MM.1S (cell line): ENCODE data around the gene APOOL.
"Not testable (repeated sequence)": the region's sequence is repeated elsewhere in the genome, so short reads cannot be mapped to it uniquely, and the experiment has no call there.

Source experiments
- DNase-seq: peaks from one replicate; pipeline ENCODE4 v3.0.0-alpha.2; 2015
- H2AFZ ChIP-seq: fragments of 300-600 bp; sonication (generic); 2 replicates; pipeline ENCODE4 v1.6.0; 2016; ENCODE audit warnings: antibody characterized with exemption, low read length
- H3F3A ChIP-seq: fragments of 300-600 bp; sonication (generic); 2 replicates; pipeline ENCODE4 v1.6.1; 2016; ENCODE audit warnings: mild to moderate bottlenecking, antibody characterized with exemption, low read length, moderate library complexity, mixed read lengths; ENCODE audit not compliant: insufficient read depth
- H3K27ac ChIP-seq: fragments of 300-600 bp; sonication (generic); 2 replicates; pipeline ENCODE4 v1.5.1; 2016; ENCODE audit warnings: mild to moderate bottlenecking, low read length
- H3K27me3 ChIP-seq: fragments of 300-600 bp; sonication (generic); replicated peaks from 2 replicates; pipeline ENCODE4 v1.6.0; 2016; ENCODE audit warnings: low read length; ENCODE audit not compliant: insufficient read depth
- H3K36me3 ChIP-seq: fragments of 300-600 bp; sonication (generic); replicated peaks from 2 replicates; pipeline ENCODE4 v1.6.1; 2016; ENCODE audit warnings: mild to moderate bottlenecking, low read length, mixed read lengths; ENCODE audit not compliant: insufficient read depth
- H3K4me1 ChIP-seq: fragments of 300-600 bp; sonication (generic); 2 replicates; pipeline ENCODE4 v1.6.1; 2016; ENCODE audit warnings: low read length, mixed read lengths
- H3K4me2 ChIP-seq: fragments of 300-600 bp; sonication (generic); 2 replicates; pipeline ENCODE4 v1.6.0; 2016; ENCODE audit warnings: low read depth, low read length
- H3K4me3 ChIP-seq: fragments of 300-600 bp; sonication (generic); 2 replicates; pipeline ENCODE4 v1.5.1; 2016; ENCODE audit warnings: low read length, mixed read lengths
- H3K79me2 ChIP-seq: fragments of 300-600 bp; sonication (generic); 2 replicates; pipeline ENCODE4 v1.6.1; 2016; ENCODE audit warnings: mixed run types, low read length, mixed read lengths
- H3K9ac ChIP-seq: fragments of 300-600 bp; sonication (generic); 2 replicates; pipeline ENCODE4 v1.6.1; 2016; ENCODE audit warnings: low read length, mixed read lengths
- H3K9me2 ChIP-seq: fragments of 300-600 bp; sonication (generic); replicated peaks from 2 replicates; pipeline ENCODE4 v1.6.1; 2016; ENCODE audit warnings: mild to moderate bottlenecking, low read length, mixed read lengths; ENCODE audit not compliant: insufficient read depth
- H3K9me3 ChIP-seq: fragments of 300-600 bp; sonication (generic); replicated peaks from 2 replicates; pipeline ENCODE4 v1.6.1; 2016; ENCODE audit warnings: mild to moderate bottlenecking, low read length, mixed read lengths; ENCODE audit not compliant: insufficient read depth
- H4K20me1 ChIP-seq: fragments of 300-600 bp; sonication (generic); 2 replicates; pipeline ENCODE4 v1.6.1; 2016; ENCODE audit warnings: mild to moderate bottlenecking, low read length, moderate library complexity, mixed read lengths; ENCODE audit not compliant: insufficient read depth
- EZH2 ChIP-seq: fragments of 300-600 bp; sonication (generic); optimal IDR thresholded peaks from 2 replicates; pipeline ENCODE3; 2017; ENCODE audit warnings: low read depth, mild to moderate bottlenecking, antibody characterized with exemption, low read length, mixed read lengths
- EZH2phosphoT487 ChIP-seq: fragments of 300-600 bp; sonication (generic); IDR thresholded peaks from 2 replicates; pipeline ENCODE4 v1.6.1; 2018; ENCODE audit warnings: antibody characterized with exemption, low read length
- TF ChIP-seq, protein P1 (sequence below): fragments of 300-600 bp; sonication (generic); IDR thresholded peaks from 2 replicates; pipeline ENCODE4 v1.5.1; 2016; ENCODE audit warnings: antibody characterized with exemption, low read length, mixed read lengths

The APOOL gene

DNA sequence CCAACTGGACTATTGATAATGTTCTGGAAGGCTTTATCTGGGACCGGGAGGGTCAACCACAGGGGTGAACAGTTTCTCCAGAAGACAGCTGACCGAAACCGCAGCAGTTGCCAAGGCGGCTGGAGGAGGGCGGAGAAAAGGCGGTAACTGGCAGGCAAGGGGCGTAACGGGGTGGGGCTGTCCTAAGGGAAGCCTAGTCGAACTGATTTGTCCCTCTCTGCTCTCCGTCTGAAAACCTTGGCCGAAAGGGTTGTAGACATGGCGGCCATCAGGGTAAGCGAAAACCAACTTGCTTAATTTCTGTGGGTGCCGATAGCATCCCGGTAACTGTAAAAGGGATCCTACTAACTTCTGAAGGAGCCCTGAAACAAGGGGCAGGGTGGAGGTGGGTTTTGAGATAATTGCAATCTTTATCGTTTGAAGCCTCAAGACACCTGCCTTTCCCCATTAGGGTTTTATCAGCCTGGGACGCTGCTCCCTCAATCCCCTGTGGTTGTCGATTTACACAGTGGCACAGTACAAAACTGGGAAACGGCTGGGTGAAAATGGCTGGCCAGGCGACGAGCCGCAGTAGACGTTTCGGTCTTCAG, at the start of gene APOOL:
Gene APOOL, plus strand, starts transcription at position 223 of the 590 bp plus-strand sequence. Its CDS starts 36 bp downstream, at position 259.
- Histone ChIP-seq H3K4me2 (peak within 1 kb of the TSS; percentile 52), H3F3A (no peaks in the 10 kb centered on the region), H3K27ac (peak within 1 kb of the TSS; percentile 47; the same call in 1 of the 2 replicates), H3K36me3 (no peaks in the 10 kb centered on the region), H4K20me1 (no peaks in the 10 kb centered on the region), H3K9ac (peak within 1 kb of the TSS; percentile 33; the same call in 1 of the 2 replicates), H3K9me2 (no peaks in the 10 kb centered on the region), H3K4me3 (peak within 1 kb of the TSS; percentile 56), H3K79me2 (peaks cover 22% of the 10 kb centered on the region), H2AFZ (peak within 1 kb of the TSS; percentile 70), H3K4me1 (no peaks in the 10 kb centered on the region), H3K27me3 (no peaks in the 10 kb centered on the region), H3K9me3 (no peaks in the 10 kb centered on the region)
- TF ChIP-seq EZH2phosphoT487 (no peak), EZH2 (no peak)
- TF ChIP-seq, protein P1, sequence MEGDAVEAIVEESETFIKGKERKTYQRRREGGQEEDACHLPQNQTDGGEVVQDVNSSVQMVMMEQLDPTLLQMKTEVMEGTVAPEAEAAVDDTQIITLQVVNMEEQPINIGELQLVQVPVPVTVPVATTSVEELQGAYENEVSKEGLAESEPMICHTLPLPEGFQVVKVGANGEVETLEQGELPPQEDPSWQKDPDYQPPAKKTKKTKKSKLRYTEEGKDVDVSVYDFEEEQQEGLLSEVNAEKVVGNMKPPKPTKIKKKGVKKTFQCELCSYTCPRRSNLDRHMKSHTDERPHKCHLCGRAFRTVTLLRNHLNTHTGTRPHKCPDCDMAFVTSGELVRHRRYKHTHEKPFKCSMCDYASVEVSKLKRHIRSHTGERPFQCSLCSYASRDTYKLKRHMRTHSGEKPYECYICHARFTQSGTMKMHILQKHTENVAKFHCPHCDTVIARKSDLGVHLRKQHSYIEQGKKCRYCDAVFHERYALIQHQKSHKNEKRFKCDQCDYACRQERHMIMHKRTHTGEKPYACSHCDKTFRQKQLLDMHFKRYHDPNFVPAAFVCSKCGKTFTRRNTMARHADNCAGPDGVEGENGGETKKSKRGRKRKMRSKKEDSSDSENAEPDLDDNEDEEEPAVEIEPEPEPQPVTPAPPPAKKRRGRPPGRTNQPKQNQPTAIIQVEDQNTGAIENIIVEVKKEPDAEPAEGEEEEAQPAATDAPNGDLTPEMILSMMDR = no peak
- DNase-seq = peak; percentile 88

DNA sequence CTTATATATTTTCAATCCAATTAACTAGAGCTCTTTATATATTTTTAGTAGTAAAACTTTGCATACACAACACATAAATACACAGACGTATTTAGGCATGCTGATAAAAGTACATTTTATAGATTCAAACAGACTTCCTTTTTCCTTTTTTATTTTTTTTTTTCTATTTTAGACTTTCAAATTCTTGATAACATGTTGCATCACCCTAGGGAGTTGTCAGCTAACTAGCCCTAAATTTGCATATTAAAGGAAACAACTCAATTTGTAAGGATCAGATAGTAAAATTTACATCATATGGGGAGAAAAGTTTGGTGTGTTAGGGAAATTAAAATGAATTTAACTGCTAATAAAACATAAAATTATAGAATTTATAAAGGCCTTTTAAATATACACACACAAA, 47.4 kb upstream of the APOOL start:
- TF ChIP-seq EZH2 = no peak
- no peak for TF ChIP-seq EZH2phosphoT487
- TF ChIP-seq, protein P1 = no peak
- no peak overlapping the region for H2AFZ ChIP-seq

DNA sequence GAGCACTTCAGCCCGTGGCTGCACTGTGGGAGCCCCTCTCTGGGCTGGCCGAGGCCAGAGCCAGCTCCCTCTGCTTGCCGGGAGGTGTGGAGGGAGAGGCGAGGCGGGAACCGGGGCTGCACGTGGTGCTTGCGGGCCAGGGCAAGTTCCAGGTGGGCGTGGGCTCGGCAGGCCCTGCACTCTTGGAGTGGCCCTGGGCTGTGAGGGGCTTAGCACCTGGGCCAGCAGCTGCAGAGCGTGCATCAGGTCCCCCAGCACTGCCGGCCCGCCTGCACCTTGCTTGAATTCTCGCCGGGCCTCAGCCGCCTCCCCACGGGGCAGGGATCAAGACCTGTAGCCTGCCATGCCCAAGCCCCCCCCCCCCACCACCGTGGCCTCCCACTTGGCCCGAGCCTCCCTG, 28.9 kb upstream of the APOOL start:
- H3K4me3 ChIP-seq = no peak overlapping the region
- H3K27me3 ChIP-seq = no peaks in the 10 kb centered on the region
- no peaks in the 10 kb centered on the region for H3K4me1 ChIP-seq
- no peak overlapping the region for H2AFZ ChIP-seq
- H3K9ac ChIP-seq = no peak overlapping the region
- H3K9me3 ChIP-seq = no peaks in the 10 kb centered on the region
- no peaks in the 10 kb centered on the region for H3K9me2 ChIP-seq
- no peak overlapping the region for H3K4me2 ChIP-seq
- H3K36me3 ChIP-seq = no peaks in the 10 kb centered on the region
- TF ChIP-seq EZH2phosphoT487 (no peak), EZH2 (no peak)
- TF ChIP-seq, protein P1 = no peak
- DNase-seq = no peak
- H3K27ac ChIP-seq = no peak overlapping the region
- no peaks in the 10 kb centered on the region for H3K79me2 ChIP-seq
- H3F3A ChIP-seq = no peaks in the 10 kb centered on the region
- no peaks in the 10 kb centered on the region for H4K20me1 ChIP-seq

More for the DNA sequence above, 47.4 kb upstream of the APOOL start:
- Histone ChIP-seq H3K9me2 (no peaks in the 10 kb centered on the region), H3K9ac (no peak overlapping the region), H4K20me1 (no peaks in the 10 kb centered on the region), H3K27ac (no peak overlapping the region), H3K79me2 (no peaks in the 10 kb centered on the region), H3K9me3 (no peaks in the 10 kb centered on the region), H3K27me3 (no peaks in the 10 kb centered on the region), H3K36me3 (no peaks in the 10 kb centered on the region), H3F3A (no peaks in the 10 kb centered on the region), H3K4me2 (no peak overlapping the region), H3K4me1 (no peaks in the 10 kb centered on the region), H3K4me3 (no peak overlapping the region)
- DNase-seq = no peak

- not testable (repeated sequence) for H3K27me3 ChIP-seq, H3K27ac ChIP-seq, H3K79me2 ChIP-seq, H3K36me3 ChIP-seq, H3K4me2 ChIP-seq, H2AFZ ChIP-seq, H3K4me3 ChIP-seq, H3K9me3 ChIP-seq, H4K20me1 ChIP-seq, H3F3A ChIP-seq, DNase-seq, H3K9ac ChIP-seq, H3K9me2 ChIP-seq, H3K4me1 ChIP-seq
Measured at GRCh38 chrX:84991739-84992138, 11.9 kb upstream of the APOOL start.
